ENCODE results near the gene EID3.

EID3 gene

GRCh38 chr12:104340177-104340576 is 36.6 kb downstream of the EID3 start:
- Histone ChIP-seq H3K27me3 (ENCODE audit: control insufficient read depth in 1 of 2, insufficient read depth in 2 of 2, low read length in 2 of 2) (no peaks in the 10 kb centered on the region), H3K9me3 (ENCODE audit: control insufficient read depth in 2 of 2, low read length in 2 of 2) (no peaks in the 10 kb centered on the region), H3K36me3 (ENCODE audit: control insufficient read depth in 2 of 2, insufficient read depth in 2 of 2, low read length in 2 of 2) (peaks cover 18 to 34% of the 10 kb centered on the region in 2 donors), H3K27ac (ENCODE audit: low read length) (no peak overlapping the region), H3K4me1 (ENCODE audit: control insufficient read depth, insufficient read depth, low read length) (peaks cover 13% of the 10 kb centered on the region), H3K9ac (ENCODE audit: low read length in 2 of 2) (no peak overlapping the region), H3K4me3 (ENCODE audit: low read length in 2 of 2) (no peak overlapping the region)

- Histone ChIP-seq H3K9ac (ENCODE audit: low read length in 2 of 2) (no peak overlapping the region), H3K9me3 (ENCODE audit: control insufficient read depth in 2 of 2, low read length in 2 of 2) (no peaks in the 10 kb centered on the region), H3K4me1 (ENCODE audit: control insufficient read depth, insufficient read depth, low read length) (peaks cover 13% of the 10 kb centered on the region), H3K27me3 (ENCODE audit: control insufficient read depth in 1 of 2, insufficient read depth in 2 of 2, low read length in 2 of 2) (no peaks in the 10 kb centered on the region), H3K36me3 (ENCODE audit: control insufficient read depth in 2 of 2, insufficient read depth in 2 of 2, low read length in 2 of 2) (peaks cover 18 to 34% of the 10 kb centered on the region in 2 donors), H3K27ac (ENCODE audit: low read length) (no peak overlapping the region), H3K4me3 (ENCODE audit: low read length in 2 of 2) (no peak overlapping the region)
These were observed 37.5 kb downstream of the EID3 start for GRCh38 chr12:104340925-104341611.

GRCh38 chr12:104342147-104342546 is 38.6 kb downstream of the EID3 start:
- Histone ChIP-seq H3K4me1 (ENCODE audit: control insufficient read depth, insufficient read depth, low read length) (peaks cover 13% of the 10 kb centered on the region), H3K9ac (ENCODE audit: low read length in 2 of 2) (no peak overlapping the region), H3K36me3 (ENCODE audit: control insufficient read depth in 2 of 2, insufficient read depth in 2 of 2, low read length in 2 of 2) (peaks cover 19 to 30% of the 10 kb centered on the region in 2 donors), H3K4me3 (ENCODE audit: low read length in 2 of 2) (no peak overlapping the region), H3K27ac (ENCODE audit: low read length) (no peak overlapping the region), H3K9me3 (ENCODE audit: control insufficient read depth in 2 of 2, low read length in 2 of 2) (no peaks in the 10 kb centered on the region), H3K27me3 (ENCODE audit: control insufficient read depth in 1 of 2, insufficient read depth in 2 of 2, low read length in 2 of 2) (no peaks in the 10 kb centered on the region)

- H3K9me3 ChIP-seq (ENCODE audit: control insufficient read depth in 2 of 2, low read length in 2 of 2), result no peaks in the 10 kb centered on the region
- H3K36me3 ChIP-seq (ENCODE audit: control insufficient read depth in 2 of 2, insufficient read depth in 2 of 2, low read length in 2 of 2), result peaks cover 25 to 31% of the 10 kb centered on the region in 2 donors
- H3K27ac ChIP-seq (ENCODE audit: low read length), result no peak overlapping the region
- H3K4me3 ChIP-seq (ENCODE audit: low read length in 2 of 2), result no peak overlapping the region
- H3K4me1 ChIP-seq (ENCODE audit: control insufficient read depth, insufficient read depth, low read length), result peaks cover 13% of the 10 kb centered on the region
- H3K27me3 ChIP-seq (ENCODE audit: control insufficient read depth in 1 of 2, insufficient read depth in 2 of 2, low read length in 2 of 2), result no peaks in the 10 kb centered on the region
- no peak overlapping the region for H3K9ac ChIP-seq (ENCODE audit: low read length in 2 of 2)
These were observed 39.2 kb downstream of the EID3 start for GRCh38 chr12:104342635-104343249.

GRCh38 chr12:104344682-104345081 is 41.1 kb downstream of the EID3 start:
- Histone ChIP-seq H3K27me3 (ENCODE audit: control insufficient read depth in 1 of 2, insufficient read depth in 2 of 2, low read length in 2 of 2) (no peaks in the 10 kb centered on the region), H3K9ac (ENCODE audit: low read length in 2 of 2) (no peak overlapping the region), H3K27ac (ENCODE audit: low read length) (no peak overlapping the region), H3K36me3 (ENCODE audit: control insufficient read depth in 2 of 2, insufficient read depth in 2 of 2, low read length in 2 of 2) (peaks cover 31 to 39% of the 10 kb centered on the region in 2 donors), H3K4me1 (ENCODE audit: control insufficient read depth, insufficient read depth, low read length) (peaks cover 13% of the 10 kb centered on the region), H3K9me3 (ENCODE audit: control insufficient read depth in 2 of 2, low read length in 2 of 2) (no peaks in the 10 kb centered on the region), H3K4me3 (ENCODE audit: low read length in 2 of 2) (no peak overlapping the region)

- H3K9ac ChIP-seq (ENCODE audit: low read length in 2 of 2), result no peak overlapping the region
- no peaks in the 10 kb centered on the region for H3K27me3 ChIP-seq (ENCODE audit: control insufficient read depth in 1 of 2, insufficient read depth in 2 of 2, low read length in 2 of 2)
- H3K4me3 ChIP-seq (ENCODE audit: low read length in 2 of 2), result no peak overlapping the region
- peaks cover 10% of the 10 kb centered on the region for H3K4me1 ChIP-seq (ENCODE audit: control insufficient read depth, insufficient read depth, low read length)
- no peak overlapping the region for H3K27ac ChIP-seq (ENCODE audit: low read length)
- H3K9me3 ChIP-seq (ENCODE audit: control insufficient read depth in 2 of 2, low read length in 2 of 2), result no peaks in the 10 kb centered on the region
- H3K36me3 ChIP-seq (ENCODE audit: control insufficient read depth in 2 of 2, insufficient read depth in 2 of 2, low read length in 2 of 2), result peaks cover 33 to 41% of the 10 kb centered on the region in 2 donors
These were observed 41.9 kb downstream of the EID3 start for GRCh38 chr12:104345234-104346066.

GRCh38 chr12:104347374-104348075 is 44.0 kb downstream of the EID3 start:
- Histone ChIP-seq H3K9ac (ENCODE audit: low read length in 2 of 2) (no peak overlapping the region), H3K27me3 (ENCODE audit: control insufficient read depth in 1 of 2, insufficient read depth in 2 of 2, low read length in 2 of 2) (no peaks in the 10 kb centered on the region), H3K27ac (ENCODE audit: low read length) (no peak overlapping the region), H3K36me3 (ENCODE audit: control insufficient read depth in 2 of 2, insufficient read depth in 2 of 2, low read length in 2 of 2) (peaks cover 39 to 43% of the 10 kb centered on the region in 2 donors), H3K4me1 (ENCODE audit: control insufficient read depth, insufficient read depth, low read length) (peaks cover 4% of the 10 kb centered on the region), H3K4me3 (ENCODE audit: low read length in 2 of 2) (no peak overlapping the region), H3K9me3 (ENCODE audit: control insufficient read depth in 2 of 2, low read length in 2 of 2) (no peaks in the 10 kb centered on the region)

- H3K27me3 ChIP-seq (ENCODE audit: control insufficient read depth in 1 of 2, insufficient read depth in 2 of 2, low read length in 2 of 2), result no peaks in the 10 kb centered on the region
- peaks cover 2% of the 10 kb centered on the region for H3K4me1 ChIP-seq (ENCODE audit: control insufficient read depth, insufficient read depth, low read length)
- H3K36me3 ChIP-seq (ENCODE audit: control insufficient read depth in 2 of 2, insufficient read depth in 2 of 2, low read length in 2 of 2), result peaks cover 31 to 35% of the 10 kb centered on the region in 2 donors
- no peak overlapping the region for H3K4me3 ChIP-seq (ENCODE audit: low read length in 2 of 2)
- no peaks in the 10 kb centered on the region for H3K9me3 ChIP-seq (ENCODE audit: control insufficient read depth in 2 of 2, low read length in 2 of 2)
- H3K9ac ChIP-seq (ENCODE audit: low read length in 2 of 2), result no peak overlapping the region
- no peak overlapping the region for H3K27ac ChIP-seq (ENCODE audit: low read length)
These were observed 44.9 kb downstream of the EID3 start for GRCh38 chr12:104348283-104348993.

- peaks cover 2% of the 10 kb centered on the region for H3K4me1 ChIP-seq (ENCODE audit: control insufficient read depth, insufficient read depth, low read length)
- no peaks in the 10 kb centered on the region for H3K27me3 ChIP-seq (ENCODE audit: control insufficient read depth in 1 of 2, insufficient read depth in 2 of 2, low read length in 2 of 2)
- no peak overlapping the region for H3K4me3 ChIP-seq (ENCODE audit: low read length in 2 of 2)
- H3K27ac ChIP-seq (ENCODE audit: low read length), result no peak overlapping the region
- no peaks in the 10 kb centered on the region for H3K9me3 ChIP-seq (ENCODE audit: control insufficient read depth in 2 of 2, low read length in 2 of 2)
- H3K9ac ChIP-seq (ENCODE audit: low read length in 2 of 2), result no peak overlapping the region
- H3K36me3 ChIP-seq (ENCODE audit: control insufficient read depth in 2 of 2, insufficient read depth in 2 of 2, low read length in 2 of 2), result peaks cover 31 to 35% of the 10 kb centered on the region in 2 donors
These were observed 45.5 kb downstream of the EID3 start for GRCh38 chr12:104348994-104349494.

Data from stomach smooth muscle (tissue), 2 donors.